ENCODE data around the gene NQO2.
"Not testable (repeated sequence)": the region's sequence is repeated elsewhere in the genome, so short reads cannot be mapped to it uniquely, and the experiment has no call there.

GRCh38 chr6:2998249-2998997, 1.3 kb upstream of the NQO2 start:
- peak; percentile 29 to 39 for TF ChIP-seq CTCF (conservative IDR thresholded peaks at IDR 0.05 in 1 of 2, IDR thresholded peaks at IDR 0.05 in 1 of 2; ENCODE audit: low read depth in 1 of 2, low read length in 2 of 2)
- not testable (repeated sequence) for TF ChIP-seq EZH2 (IDR thresholded peaks at IDR 0.05; ENCODE audit: low read length, missing control alignments)

Measured in fibroblast of lung (primary cell).